Natural killer cell (primary cell): ENCODE measurements around the gene PIGC. TPM values are rescaled to one million over a fixed set of nuclear protein-coding genes. Genes with fewer than 3 reads are reported as not detected.

ENCODE experiments used
- ATAC-seq, 3 donors: fragments of 150-1000 bp in 2 of 3; fragments of 200-7000 bp in 1 of 3; cut with Tn5 transposase; 1 replicate in 1 of 3; 2 replicates in 2 of 3; pipeline ENCODE4 v1.10.0; 2021; ENCODE audit warnings: mild to moderate bottlenecking in 2 of 3, moderate library complexity in 2 of 3
- DNase-seq, 2 donors: peaks; one replicate each; pipeline versions ENCODE4 v3.0.0 to v3.0.0-alpha.2; 2013 to 2021; ENCODE audit warnings: mixed read lengths in 1 of 2
- H3K27ac ChIP-seq: one replicate; pipeline ENCODE4 v1.5.1; 2013; ENCODE audit warnings: mild to moderate bottlenecking, low read length
- H3K27me3 ChIP-seq: one replicate; pipeline ENCODE4 v1.6.1; 2013; ENCODE audit warnings: low read length; ENCODE audit not compliant: control insufficient read depth, insufficient read depth
- H3K36me3 ChIP-seq: one replicate; pipeline ENCODE4 v1.6.1; 2013; ENCODE audit warnings: low read length; ENCODE audit not compliant: control insufficient read depth, insufficient read depth
- H3K4me1 ChIP-seq: one replicate; pipeline ENCODE4 v1.6.1; 2013; ENCODE audit warnings: low read length; ENCODE audit not compliant: control insufficient read depth, insufficient read depth
- H3K4me3 ChIP-seq: one replicate; pipeline ENCODE4 v1.5.1; 2013; ENCODE audit warnings: low read length
- H3K9me3 ChIP-seq: one replicate; pipeline ENCODE4 v1.6.1; 2013; ENCODE audit warnings: low read length; ENCODE audit not compliant: control insufficient read depth, insufficient read depth
- H3K27ac Mint-ChIP-seq, 2 donors: one replicate each; pipeline ENCODE4 v1.8.0; 2022; ENCODE audit warnings: mild to moderate bottlenecking in 2 of 2, mixed read lengths in 2 of 2, moderate library complexity in 1 of 2
- H3K27me3 Mint-ChIP-seq, 2 donors: one replicate each; pipeline ENCODE4 v1.8.0; 2022; ENCODE audit warnings: low read depth in 2 of 2, mixed read lengths in 2 of 2
- H3K36me3 Mint-ChIP-seq: one replicate; pipeline ENCODE4 v1.8.0; 2022; ENCODE audit warnings: mixed read lengths
- H3K4me1 Mint-ChIP-seq, 2 donors: one replicate each; pipeline ENCODE4 v1.8.0; 2022; ENCODE audit warnings: mixed read lengths in 2 of 2
- H3K4me3 Mint-ChIP-seq: one replicate; pipeline ENCODE4 v1.8.0; 2022; ENCODE audit warnings: mild to moderate bottlenecking, moderate library complexity, mixed read lengths
- H3K9me3 Mint-ChIP-seq, 2 donors: one replicate each; pipeline ENCODE4 v1.8.0; 2022; ENCODE audit warnings: mixed read lengths in 2 of 2
- CTCF ChIP-seq: fragments of 200-600 bp; IDR thresholded peaks from one replicate; pipeline ENCODE4 v1.8.0; 2022; ENCODE audit warnings: antibody characterized with exemption
- WGBS: methylation state at CpG from one replicate; pipeline ENCODE4 v1.1.7; 2013; ENCODE audit warnings: missing lambda C conversion rate; ENCODE audit not compliant: insufficient coverage; 5-methylcytosine and 5-hydroxymethylcytosine counted together
- intact Hi-C: fragments of 100-400 bp; cut with micrococcal nuclease; formaldehyde crosslinking; loops from one replicate; pipeline ENCODE4 v1.14.2; 2022
- total RNA-seq, 4 donors: library from RNA; stranded (reverse); fragments of 120-200 nt in 1 of 4; gene quantifications; one replicate each; pipeline versions ENCODE4 v1.2.3 to v1.2.4, GENCODE V29; 2013 to 2022

The PIGC gene
- total RNA-seq, 3 donors from 2014 or later (not counting 1 experiment from before 2014, with no cell fraction given), result 27.9 to 35.7 (median 30.4) TPM

DNA sequence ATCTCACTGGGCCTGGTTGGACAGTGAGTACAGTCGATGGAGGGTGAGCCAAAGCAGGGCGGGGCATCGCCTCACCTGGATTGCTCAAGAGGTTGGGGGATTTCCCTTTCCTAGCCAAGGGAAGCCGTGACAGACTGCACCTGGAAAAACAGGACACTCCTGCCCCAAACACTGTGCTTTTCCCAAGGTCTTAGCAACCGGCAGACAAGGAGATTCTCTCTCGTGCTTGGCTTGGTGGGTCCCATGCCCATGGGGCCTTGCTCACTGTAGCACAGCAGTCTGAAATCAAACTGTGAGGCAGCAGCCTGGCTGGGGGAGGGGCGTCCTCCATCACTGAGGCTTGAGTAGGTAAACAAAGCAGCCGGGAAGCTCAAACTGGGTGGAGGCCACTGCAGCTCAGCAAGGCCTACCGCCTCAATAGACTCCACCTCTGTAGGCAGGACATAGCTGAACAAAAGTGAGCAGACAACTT lies 12.1 kb downstream of the PIGC start:
- 83% methylated on average over 9 of the region's 9 CpGs for WGBS
- H3K27me3 Mint-ChIP-seq, result no peaks in the 10 kb centered on the region
- Histone ChIP-seq H3K9me3 (no peaks in the 10 kb centered on the region), H3K27ac (no peak overlapping the region), H3K27me3 (no peaks in the 10 kb centered on the region), H3K36me3 (no peaks in the 10 kb centered on the region), H3K4me1 (peaks cover 3% of the 10 kb centered on the region), H3K4me3 (no peak overlapping the region)
- H3K4me3 Mint-ChIP-seq, result no peak overlapping the region
- peaks cover 13 to 17% of the 10 kb centered on the region in 2 donors for H3K4me1 Mint-ChIP-seq
- no peaks in the 10 kb centered on the region for H3K9me3 Mint-ChIP-seq
- intact Hi-C loops, result no loop called here
- DNase-seq, result peak in 1 of 2 donors; percentile 51
- TF ChIP-seq CTCF, result no peak
- no peak overlapping the region for H3K27ac Mint-ChIP-seq
- no peak for ATAC-seq
- no peaks in the 10 kb centered on the region for H3K36me3 Mint-ChIP-seq

DNA sequence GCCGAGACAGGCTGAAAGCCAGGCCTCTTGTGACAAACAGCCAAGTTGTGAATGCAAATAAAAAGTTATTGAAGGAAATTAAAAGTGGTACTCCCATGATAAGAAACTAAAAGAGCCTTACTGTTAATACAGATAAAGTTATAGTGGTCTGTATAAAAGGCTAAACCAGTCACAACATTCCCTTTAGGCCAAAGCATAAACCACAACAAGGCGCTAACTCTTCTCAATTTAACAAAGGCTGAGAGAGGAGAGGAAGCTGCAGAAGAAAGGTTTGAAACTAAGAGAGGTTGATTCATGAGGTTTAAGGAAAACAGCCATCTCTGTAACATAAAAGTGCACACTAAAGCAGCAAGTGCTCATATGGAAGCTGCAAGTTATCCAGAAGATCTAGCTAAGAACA lies 12.7 kb downstream of the PIGC start:
- Mint-ChIP-seq H3K36me3 (no peaks in the 10 kb centered on the region), H3K4me3 (no peak overlapping the region), H3K9me3 (no peaks in the 10 kb centered on the region), H3K27me3 (no peaks in the 10 kb centered on the region), H3K27ac (no peak overlapping the region), H3K4me1 (peaks cover 13 to 15% of the 10 kb centered on the region in 2 donors)
- ATAC-seq (no peak), DNase-seq (no peak)
- H3K4me3 ChIP-seq, result no peak overlapping the region
- no peak for TF ChIP-seq CTCF
- H3K27ac ChIP-seq, result no peak overlapping the region
- H3K9me3 ChIP-seq, result no peaks in the 10 kb centered on the region
- 100% methylated on average over 1 of the region's 2 CpGs for WGBS
- H3K27me3 ChIP-seq, result no peaks in the 10 kb centered on the region
- intact Hi-C loops, result no loop called here
- H3K36me3 ChIP-seq, result no peaks in the 10 kb centered on the region
- H3K4me1 ChIP-seq, result peaks cover 3% of the 10 kb centered on the region

GRCh38 chr1:172430128-172430454 lies 13.8 kb downstream of the PIGC start:
- Mint-ChIP-seq H3K27me3 (no peaks in the 10 kb centered on the region), H3K4me1 (peaks cover 9 to 13% of the 10 kb centered on the region in 2 donors), H3K9me3 (no peaks in the 10 kb centered on the region), H3K36me3 (no peaks in the 10 kb centered on the region), H3K4me3 (no peak overlapping the region), H3K27ac (peak overlapping the region in 1 of 2 donors; percentile 9)
- no peaks in the 10 kb centered on the region for H3K9me3 ChIP-seq
- ATAC-seq (no peak), DNase-seq (no peak)
- TF ChIP-seq CTCF, result no peak
- WGBS, result 100% methylated on average over 1 of the region's 1 CpG
- intact Hi-C loops, result no loop called here
- peaks cover 3% of the 10 kb centered on the region for H3K4me1 ChIP-seq
- H3K27ac ChIP-seq, result no peak overlapping the region
- no peaks in the 10 kb centered on the region for H3K27me3 ChIP-seq
- H3K36me3 ChIP-seq, result no peaks in the 10 kb centered on the region
- no peak overlapping the region for H3K4me3 ChIP-seq
